Measurements from ENCODE around the gene AKAP10.

DNA sequence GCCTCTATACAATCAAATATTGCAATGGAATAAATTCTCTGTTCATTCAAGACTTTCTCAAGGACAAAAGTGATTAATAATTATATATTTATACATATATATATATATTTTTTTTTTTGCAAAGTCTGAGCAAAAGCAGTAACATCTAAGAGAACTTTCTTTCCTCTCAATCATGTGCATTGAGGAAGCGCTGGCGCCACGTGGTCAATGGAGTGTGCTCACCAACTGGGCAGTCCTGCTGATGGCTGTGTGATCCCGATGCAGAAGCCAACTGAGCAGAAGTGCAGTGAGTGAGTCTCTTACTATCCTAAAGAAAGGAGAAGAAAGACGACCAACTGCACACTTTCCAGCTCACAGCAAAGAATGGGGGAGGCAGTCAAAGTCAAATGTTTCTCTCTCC lies 72.7 kb downstream of the AKAP10 start:
- no peak for TF ChIP-seq POLR2A (IDR thresholded peaks at IDR 0.05)
- no peak for TF ChIP-seq CTCF (IDR thresholded peaks at IDR 0.05)
- TF ChIP-seq POLR2AphosphoS5 (IDR thresholded peaks at IDR 0.05) = no peak
- TF ChIP-seq EP300 (IDR thresholded peaks at IDR 0.05; ENCODE audit: low read depth) = no peak
